Fibroblast of villous mesenchyme (primary cell): ENCODE data around the gene DUOX1. TPM values are rescaled to one million over a fixed set of nuclear protein-coding genes. Genes with fewer than 3 reads are reported as not detected.

Experiments used
- DNase-seq: peaks from one replicate; pipeline ENCODE4 v3.0.0-alpha.2; 2010; ENCODE audit warnings: low read depth
- H3K4me3 ChIP-seq: 2 replicates; pipeline ENCODE4 v1.5.1; 2011; ENCODE audit warnings: low read depth, mild to moderate bottlenecking, low read length
- total RNA-seq: library from RNA; depleted of rRNA; stranded (reverse); fragments of >200 nt; gene quantifications from 2 replicates; pipeline ENCODE4 v1.2.3, GENCODE V29; 2012
- TF ChIP-seq, protein P1 (sequence below): IDR thresholded peaks from 2 replicates; pipeline ENCODE4 v1.5.1; 2012; ENCODE audit warnings: low read depth, mild to moderate bottlenecking, low read length; ENCODE audit not compliant: insufficient read depth

Gene DUOX1
- total RNA-seq, 1 donor = not detected

DNA sequence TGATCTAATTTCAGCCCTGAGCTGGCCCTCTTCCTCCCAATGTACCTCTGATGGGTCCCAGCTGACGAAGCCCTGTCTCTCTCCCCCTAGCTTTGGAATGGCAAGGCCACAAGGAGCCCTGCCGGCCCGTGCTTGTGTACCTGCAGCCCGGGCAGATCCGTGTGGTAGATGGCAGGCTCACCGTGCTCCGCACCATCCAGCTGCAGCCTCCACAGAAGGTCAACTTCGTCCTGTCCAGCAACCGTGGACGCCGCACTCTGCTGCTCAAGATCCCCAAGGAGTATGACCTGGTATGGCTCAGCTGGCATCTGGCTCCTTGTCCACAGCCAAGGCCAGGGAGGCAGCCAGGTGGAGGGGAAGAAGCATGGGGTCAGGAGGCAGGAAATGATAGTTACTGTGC lies 14.2 kb downstream of the DUOX1 start:
- no peak overlapping the region for H3K4me3 ChIP-seq
- no peak for DNase-seq
- TF ChIP-seq, protein P1, sequence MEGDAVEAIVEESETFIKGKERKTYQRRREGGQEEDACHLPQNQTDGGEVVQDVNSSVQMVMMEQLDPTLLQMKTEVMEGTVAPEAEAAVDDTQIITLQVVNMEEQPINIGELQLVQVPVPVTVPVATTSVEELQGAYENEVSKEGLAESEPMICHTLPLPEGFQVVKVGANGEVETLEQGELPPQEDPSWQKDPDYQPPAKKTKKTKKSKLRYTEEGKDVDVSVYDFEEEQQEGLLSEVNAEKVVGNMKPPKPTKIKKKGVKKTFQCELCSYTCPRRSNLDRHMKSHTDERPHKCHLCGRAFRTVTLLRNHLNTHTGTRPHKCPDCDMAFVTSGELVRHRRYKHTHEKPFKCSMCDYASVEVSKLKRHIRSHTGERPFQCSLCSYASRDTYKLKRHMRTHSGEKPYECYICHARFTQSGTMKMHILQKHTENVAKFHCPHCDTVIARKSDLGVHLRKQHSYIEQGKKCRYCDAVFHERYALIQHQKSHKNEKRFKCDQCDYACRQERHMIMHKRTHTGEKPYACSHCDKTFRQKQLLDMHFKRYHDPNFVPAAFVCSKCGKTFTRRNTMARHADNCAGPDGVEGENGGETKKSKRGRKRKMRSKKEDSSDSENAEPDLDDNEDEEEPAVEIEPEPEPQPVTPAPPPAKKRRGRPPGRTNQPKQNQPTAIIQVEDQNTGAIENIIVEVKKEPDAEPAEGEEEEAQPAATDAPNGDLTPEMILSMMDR = no peak

DNA sequence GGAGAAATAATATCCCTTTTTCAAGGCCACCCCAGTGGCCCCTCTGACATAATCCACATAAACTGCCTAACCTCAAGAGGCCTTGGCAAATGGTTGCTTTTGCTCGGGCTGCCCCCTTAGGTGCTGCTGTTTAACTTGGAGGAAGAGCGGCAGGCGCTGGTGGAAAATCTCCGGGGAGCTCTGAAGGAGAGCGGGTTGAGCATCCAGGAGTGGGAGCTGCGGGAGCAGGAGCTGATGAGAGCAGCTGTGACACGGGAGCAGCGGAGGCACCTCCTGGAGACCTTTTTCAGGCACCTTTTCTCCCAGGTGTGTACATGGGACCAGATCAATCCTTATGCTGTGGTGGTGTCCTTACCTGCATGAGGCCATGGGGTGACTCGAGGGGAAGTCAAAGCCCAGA lies 15.0 kb downstream of the DUOX1 start:
- H3K4me3 ChIP-seq = no peak overlapping the region
- TF ChIP-seq, protein P1 = no peak
- no peak for DNase-seq

DNA sequence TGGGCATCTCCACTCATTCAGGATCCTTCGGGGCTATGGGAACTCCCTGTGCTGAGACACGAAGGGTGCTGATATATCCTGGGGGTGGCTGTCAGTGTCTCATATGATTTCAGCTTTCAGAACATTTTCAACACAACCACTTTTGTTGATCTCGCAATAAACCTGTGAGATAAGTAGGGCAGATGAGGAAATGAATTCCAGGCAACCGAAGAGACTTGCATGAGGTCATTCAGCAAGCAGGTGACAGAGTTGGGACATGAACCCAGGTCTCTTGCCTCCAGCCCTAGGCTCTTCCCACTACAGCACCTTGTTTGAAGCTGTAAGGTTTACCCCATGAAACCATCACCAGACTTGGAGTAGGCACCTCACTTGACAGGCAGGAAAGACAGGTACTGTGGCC lies 16.6 kb downstream of the DUOX1 start:
- DNase-seq = peak; percentile 4
- TF ChIP-seq, protein P1 = no peak
- no peak overlapping the region for H3K4me3 ChIP-seq

DNA sequence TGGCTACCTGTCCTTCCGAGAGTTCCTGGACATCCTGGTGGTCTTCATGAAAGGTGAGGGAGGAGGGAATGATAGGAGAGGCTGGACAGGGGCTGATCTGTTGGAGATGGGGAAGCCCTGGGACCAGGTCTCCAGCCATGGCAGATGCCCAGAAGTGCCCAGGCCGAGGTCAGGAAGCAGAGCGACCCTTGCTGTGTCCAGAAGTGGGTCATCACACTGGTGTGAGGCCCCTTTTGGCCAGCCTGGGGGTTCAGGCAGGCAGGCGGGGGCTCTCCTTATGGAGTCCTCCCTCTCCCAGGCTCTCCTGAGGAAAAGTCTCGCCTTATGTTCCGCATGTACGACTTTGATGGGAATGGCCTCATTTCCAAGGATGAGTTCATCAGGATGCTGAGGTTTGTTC lies 17.8 kb downstream of the DUOX1 start:
- TF ChIP-seq, protein P1 = no peak
- no peak for DNase-seq
- H3K4me3 ChIP-seq = no peak overlapping the region

DNA sequence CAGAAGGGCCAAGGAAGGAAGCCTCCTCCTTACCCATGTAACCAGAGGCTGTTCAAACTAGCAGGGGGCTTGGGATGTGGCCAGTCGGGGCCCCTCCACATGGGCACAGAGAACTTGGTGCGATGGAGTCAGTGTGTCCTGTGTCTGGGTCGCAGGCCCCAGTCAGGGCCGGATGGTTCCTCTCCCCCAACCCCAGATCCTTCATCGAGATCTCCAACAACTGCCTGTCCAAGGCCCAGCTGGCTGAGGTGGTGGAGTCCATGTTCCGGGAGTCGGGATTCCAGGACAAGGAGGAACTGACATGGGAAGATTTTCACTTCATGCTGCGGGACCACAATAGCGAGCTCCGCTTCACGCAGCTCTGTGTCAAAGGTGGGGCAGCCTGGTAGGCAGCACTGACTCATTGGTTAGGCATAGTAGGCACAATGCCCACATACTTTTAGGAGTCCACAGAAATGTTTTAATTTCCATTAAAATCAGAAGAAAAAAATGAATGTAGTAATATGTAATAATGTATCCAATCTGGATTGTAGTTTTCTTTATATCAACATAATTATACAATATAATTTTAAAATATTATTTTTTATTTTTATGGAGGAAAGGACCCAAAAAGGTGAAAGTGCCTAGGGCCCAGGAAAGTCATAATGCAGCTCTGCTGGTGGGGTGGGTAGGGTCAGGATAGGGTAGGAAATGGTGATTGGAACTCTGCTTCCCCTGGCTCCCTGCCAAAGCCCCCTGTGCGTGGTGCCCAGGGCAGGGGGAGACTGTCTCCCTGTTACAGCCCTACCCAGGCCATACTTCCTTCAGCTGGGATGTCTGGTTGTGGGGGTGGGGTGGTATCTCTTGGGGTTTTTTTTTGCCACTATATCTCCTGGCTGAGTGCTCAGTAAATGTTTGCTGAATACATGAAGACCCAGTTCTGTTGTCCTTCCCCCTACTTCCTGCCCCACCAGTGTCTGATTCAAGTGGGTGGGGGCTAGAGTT lies 18.6 kb downstream of the DUOX1 start:
- TF ChIP-seq, protein P1 = no peak
- no peak overlapping the region for H3K4me3 ChIP-seq
- no peak for DNase-seq

DNA sequence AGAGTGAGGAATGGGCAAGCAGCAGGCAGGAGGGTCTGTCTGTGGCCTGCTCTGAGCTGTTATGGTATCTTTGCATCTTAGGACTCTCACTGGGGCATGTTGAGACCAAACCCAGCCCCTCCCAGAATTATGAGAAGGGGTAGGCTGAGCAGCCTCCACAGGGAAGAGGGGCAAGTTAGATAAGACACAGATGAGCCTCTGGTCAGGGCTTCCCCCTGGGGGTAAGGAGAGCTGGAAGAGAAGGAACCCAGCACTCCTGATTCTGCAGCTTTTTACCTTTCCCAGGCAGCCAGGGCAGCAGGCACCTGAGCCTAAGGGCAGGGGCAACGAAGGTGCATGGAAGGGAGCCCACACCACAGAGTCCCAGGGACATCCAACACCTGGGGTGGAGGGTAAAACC lies 19.3 kb downstream of the DUOX1 start:
- DNase-seq = no peak
- TF ChIP-seq, protein P1 = no peak
- H3K4me3 ChIP-seq = no peak overlapping the region
